K562 (cell line): ENCODE measurements around the gene BAZ2A. TPM values are rescaled to one million over a fixed set of nuclear protein-coding genes. Genes with fewer than 3 reads are reported as not detected.

ENCODE experiments used
- ARID3B ChIP-seq: fragments of 250-450 bp; sonication (Bioruptor Pico); IDR thresholded peaks from 2 replicates; pipeline ENCODE4 v1.4.0; 2020; ENCODE audit warnings: borderline replicate concordance
- CAMTA2 ChIP-seq: fragments of 250-450 bp; sonication (Bioruptor Pico); conservative IDR thresholded peaks from 2 replicates; pipeline ENCODE4 v1.5.1; 2022
- DNMT1 ChIP-seq: fragments of 450-650 bp; IDR thresholded peaks from 2 replicates; pipeline ENCODE4 v1.6.1; 2016; ENCODE audit warnings: antibody characterized with exemption, mild to moderate bottlenecking
- FOSL1 ChIP-seq: fragments of 200-800 bp; sonication (Bioruptor generic); conservative IDR thresholded peaks from 2 replicates; pipeline ENCODE4 v1.6.1; 2016; ENCODE audit warnings: missing genetic modification characterization, missing compliant biosample characterization
- GTF3C2 ChIP-seq: IDR thresholded peaks from 3 replicates; pipeline ENCODE4 v1.6.1; 2011; ENCODE audit warnings: borderline replicate concordance, mild to moderate bottlenecking, moderate library complexity; ENCODE audit not compliant: insufficient read length; ENCODE audit errors: extremely low read depth
- HDAC2 ChIP-seq: fragments of 450-650 bp; IDR thresholded peaks from 2 replicates; pipeline ENCODE4 v1.6.1; 2016; ENCODE audit warnings: mild to moderate bottlenecking
- HNRNPL ChIP-seq: fragments of 200-400 bp; formaldehyde crosslinking; IDR thresholded peaks from 2 replicates; pipeline ENCODE4 v1.6.1; 2017; ENCODE audit warnings: low read depth, mild to moderate bottlenecking, low read length
- KDM1A ChIP-seq, 2 experiments: fragments of 450-650 bp; IDR thresholded peaks; 2 replicates each; pipeline ENCODE4 v1.6.1; 2016; ENCODE audit warnings: mild to moderate bottlenecking in 2 of 2
- NELFE ChIP-seq: IDR thresholded peaks from 2 replicates; pipeline ENCODE4 v1.6.1; 2011; ENCODE audit warnings: mild to moderate bottlenecking; ENCODE audit not compliant: insufficient read depth, insufficient read length
- NFE2L1 ChIP-seq: fragments of 450-650 bp; IDR thresholded peaks from 2 replicates; pipeline ENCODE4 v1.6.1; 2016; ENCODE audit warnings: missing genetic modification characterization, low read depth, mild to moderate bottlenecking, missing compliant biosample characterization, moderate library complexity, borderline replicate concordance
- STAT5B ChIP-seq: fragments of 250-450 bp; sonication (Bioruptor Pico); IDR thresholded peaks from 2 replicates; pipeline ENCODE4 v1.8.0; 2021; ENCODE audit warnings: mild to moderate bottlenecking, inconsistent platforms
- TCF3 ChIP-seq: sonication (generic); formaldehyde crosslinking; IDR thresholded peaks from 2 replicates; pipeline ENCODE4 v1.4.0; 2020; ENCODE audit warnings: mild to moderate bottlenecking, missing genetic modification reagents
- ZBTB8A ChIP-seq: fragments of 450-650 bp; IDR thresholded peaks from 2 replicates; pipeline ENCODE4 v1.6.1; 2018; ENCODE audit warnings: mild to moderate bottlenecking, moderate library complexity; ENCODE audit not compliant: partially characterized antibody
- ZNF3 ChIP-seq: fragments of 250-450 bp; sonication (Bioruptor Pico); IDR thresholded peaks from 2 replicates; pipeline ENCODE4 v1.5.0; 2021; ENCODE audit warnings: mild to moderate bottlenecking, moderate library complexity
- ZNF707 ChIP-seq: fragments of 250-450 bp; sonication (Bioruptor Pico); conservative IDR thresholded peaks from 2 replicates; pipeline ENCODE4 v1.8.0; 2022; ENCODE audit warnings: inconsistent platforms, mild to moderate bottlenecking, moderate library complexity
- polyA plus RNA-seq, 8 experiments: library from polyadenylated mRNA; depleted of rRNA in 4 of 8; stranded (reverse) in 5 of 8; unstranded in 3 of 8; fragments of >200 nt; fragmentation: Nextera tagmentation in 2 of 8; fragmentation: Illumina TruSeq in 1 of 8; extraction: Ambion mirVana in 2 of 8; extraction: Trizol in 1 of 8; gene quantifications; 2 replicates each; pipeline versions ENCODE4 v1.2.1 to v1.2.3, GENCODE V29; 2011 to 2014; ENCODE audit warnings: inconsistent platforms in 1 of 8, missing spikeins in 1 of 8
- total RNA-seq, 7 experiments: library from RNA; depleted of rRNA in 6 of 7; stranded (reverse); fragments of >200 nt in 6 of 7; fragmentation: Illumina TruSeq in 2 of 7; extraction: Trizol in 2 of 7; gene quantifications; 2 replicates each; pipeline versions ENCODE4 v1.2.1 to v1.2.3, GENCODE V29; 2011 to 2021; ENCODE audit warnings: low replicate concordance in 1 of 7
- TF ChIP-seq, protein P1 (sequence below): fragments of 250-450 bp; sonication (Bioruptor Pico); IDR thresholded peaks from 2 replicates; pipeline ENCODE4 v1.8.0; 2021; ENCODE audit warnings: mild to moderate bottlenecking, moderate library complexity

BAZ2A gene
- total and polyA plus RNA-seq, 9 of the 15 experiments (the other 6 are each of a cell fraction or from before 2014, with no cell fraction given) = 4.5 to 86.4 (median 26.2) TPM

- TF ChIP-seq ZBTB8A (no peak), NFE2L1 (tag) (no peak), ARID3B (no peak), ZNF3 (CRISPR knock-in tag) (no peak), KDM1A (IDR thresholded peaks at IDR 0.05) (0 out of 4 replicates have a peak, but pooled peaks of 1 of the 2 experiments have one; percentile 31), GTF3C2 (no peak), HNRNPL (no peak), FOSL1 (tag) (peak; percentile 70), STAT5B (CRISPR knock-in tag) (no peak), CAMTA2 (no peak), ZNF707 (CRISPR knock-in tag) (no peak), NELFE (no peak), TCF3 (CRISPR knock-in tag) (no peak), DNMT1 (no peak), HDAC2 (no peak)
- TF ChIP-seq, protein P1, sequence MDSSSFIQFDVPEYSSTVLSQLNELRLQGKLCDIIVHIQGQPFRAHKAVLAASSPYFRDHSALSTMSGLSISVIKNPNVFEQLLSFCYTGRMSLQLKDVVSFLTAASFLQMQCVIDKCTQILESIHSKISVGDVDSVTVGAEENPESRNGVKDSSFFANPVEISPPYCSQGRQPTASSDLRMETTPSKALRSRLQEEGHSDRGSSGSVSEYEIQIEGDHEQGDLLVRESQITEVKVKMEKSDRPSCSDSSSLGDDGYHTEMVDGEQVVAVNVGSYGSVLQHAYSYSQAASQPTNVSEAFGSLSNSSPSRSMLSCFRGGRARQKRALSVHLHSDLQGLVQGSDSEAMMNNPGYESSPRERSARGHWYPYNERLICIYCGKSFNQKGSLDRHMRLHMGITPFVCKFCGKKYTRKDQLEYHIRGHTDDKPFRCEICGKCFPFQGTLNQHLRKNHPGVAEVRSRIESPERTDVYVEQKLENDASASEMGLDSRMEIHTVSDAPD (CRISPR knock-in tag) = no peak
Measured at GRCh38 chr12:56578983-56579546, 51.1 kb downstream of the BAZ2A start (continued).
